ENCODE data around the gene IMP4.

IMP4 gene

DNA sequence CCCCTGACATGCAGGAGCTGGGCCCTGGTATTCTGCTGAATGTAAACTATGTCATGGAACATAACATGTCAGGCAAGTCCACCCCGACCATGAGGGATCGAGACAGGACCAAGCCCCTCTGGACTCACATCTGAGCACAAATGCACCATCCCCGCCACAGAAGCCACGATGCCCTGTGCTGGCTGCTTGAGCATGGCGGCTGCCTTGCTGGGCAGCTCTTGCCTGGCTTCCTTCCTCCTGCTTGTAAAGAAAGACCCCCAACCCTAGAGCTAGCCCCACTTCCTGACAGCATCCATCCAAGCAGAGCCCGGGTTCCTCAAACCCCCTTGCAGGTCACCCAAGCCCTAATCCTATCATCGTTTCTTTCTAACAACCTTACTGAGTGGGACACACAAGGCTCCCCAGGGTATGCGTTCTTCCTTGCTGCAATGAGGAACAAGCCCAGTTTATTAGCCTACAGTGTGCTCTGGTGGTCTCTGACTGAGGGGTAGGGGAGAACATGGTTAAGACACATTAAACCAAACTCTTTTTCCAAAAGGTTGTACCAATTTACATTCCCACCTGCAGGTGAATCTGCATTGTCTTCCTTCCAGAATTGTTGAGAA is 39.7 kb downstream of the IMP4 start:
- H3K9me3 ChIP-seq (ENCODE audit: insufficient read depth, low read depth, low read length) = no peaks in the 10 kb centered on the region
- no peak overlapping the region for H3K27ac ChIP-seq (ENCODE audit: low read length)
- H3K27me3 ChIP-seq (ENCODE audit: insufficient read depth, low read length) = no peaks in the 10 kb centered on the region
- H3K4me3 ChIP-seq (ENCODE audit: low read length) = no peak overlapping the region
- no peak overlapping the region for H3K9ac ChIP-seq (ENCODE audit: low read depth, low read length)
- no peaks in the 10 kb centered on the region for H3K36me3 ChIP-seq (ENCODE audit: insufficient read depth, low read depth, low read length)
- peaks cover 3% of the 10 kb centered on the region; the same call in 1 of the 2 replicates for H3K4me1 ChIP-seq (ENCODE audit: insufficient read depth, low read length)

DNA sequence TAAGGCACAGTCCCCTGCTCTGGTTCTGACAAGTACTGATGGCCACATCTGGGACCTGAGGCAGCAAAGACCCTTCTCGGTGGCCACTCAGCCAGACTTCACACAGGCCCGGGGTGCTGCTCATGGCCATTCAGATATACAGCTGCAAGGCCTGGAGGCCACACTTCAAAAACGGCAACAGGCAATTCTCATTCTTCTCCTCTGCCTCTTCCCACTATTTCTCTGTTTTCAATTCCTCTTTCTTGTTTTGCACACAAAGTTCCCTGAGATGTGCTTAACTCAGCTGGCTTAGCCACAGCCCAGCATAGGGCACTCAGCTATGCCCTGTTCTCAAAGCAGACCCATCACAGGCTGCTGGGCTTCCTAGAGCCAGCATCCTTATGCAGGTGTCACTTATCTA is 43.0 kb downstream of the IMP4 start:
- no peaks in the 10 kb centered on the region for H3K9me3 ChIP-seq (ENCODE audit: insufficient read depth, low read depth, low read length)
- no peak overlapping the region for H3K27ac ChIP-seq (ENCODE audit: low read length)
- H3K4me1 ChIP-seq (ENCODE audit: insufficient read depth, low read length) = peaks cover 9% of the 10 kb centered on the region; the same call in 1 of the 2 replicates
- H3K27me3 ChIP-seq (ENCODE audit: insufficient read depth, low read length) = no peaks in the 10 kb centered on the region; the same call in none of the 2 replicates
- no peaks in the 10 kb centered on the region for H3K36me3 ChIP-seq (ENCODE audit: insufficient read depth, low read depth, low read length)
- no peak overlapping the region for H3K4me3 ChIP-seq (ENCODE audit: low read length)
- no peak overlapping the region for H3K9ac ChIP-seq (ENCODE audit: low read depth, low read length)

- no peaks in the 10 kb centered on the region for H3K9me3 ChIP-seq (ENCODE audit: insufficient read depth, low read depth, low read length)
- peaks cover 5% of the 10 kb centered on the region for H3K27me3 ChIP-seq (ENCODE audit: insufficient read depth, low read length)
- no peaks in the 10 kb centered on the region for H3K36me3 ChIP-seq (ENCODE audit: insufficient read depth, low read depth, low read length)
- no peak overlapping the region for H3K4me3 ChIP-seq (ENCODE audit: low read length)
- H3K9ac ChIP-seq (ENCODE audit: low read depth, low read length) = no peak overlapping the region
- peaks cover 10% of the 10 kb centered on the region; the same call in 1 of the 2 replicates for H3K4me1 ChIP-seq (ENCODE audit: insufficient read depth, low read length)
- no peak overlapping the region for H3K27ac ChIP-seq (ENCODE audit: low read length)
Observed at GRCh38 chr2:130387071-130387400, 44.3 kb downstream of the IMP4 start.

- Histone ChIP-seq H3K4me1 (ENCODE audit: insufficient read depth, low read length) (peaks cover 13% of the 10 kb centered on the region), H3K27me3 (ENCODE audit: insufficient read depth, low read length) (peaks cover 9% of the 10 kb centered on the region), H3K4me3 (ENCODE audit: low read length) (no peak overlapping the region), H3K9ac (ENCODE audit: low read depth, low read length) (no peak overlapping the region), H3K27ac (ENCODE audit: low read length) (no peak overlapping the region), H3K9me3 (ENCODE audit: insufficient read depth, low read depth, low read length) (no peaks in the 10 kb centered on the region), H3K36me3 (ENCODE audit: insufficient read depth, low read depth, low read length) (no peaks in the 10 kb centered on the region)
Observed at GRCh38 chr2:130387804-130388203, 45.1 kb downstream of the IMP4 start.

- peaks cover 13% of the 10 kb centered on the region for H3K4me1 ChIP-seq (ENCODE audit: insufficient read depth, low read length)
- no peaks in the 10 kb centered on the region for H3K9me3 ChIP-seq (ENCODE audit: insufficient read depth, low read depth, low read length)
- H3K9ac ChIP-seq (ENCODE audit: low read depth, low read length) = no peak overlapping the region
- no peak overlapping the region for H3K27ac ChIP-seq (ENCODE audit: low read length)
- no peak overlapping the region for H3K4me3 ChIP-seq (ENCODE audit: low read length)
- no peaks in the 10 kb centered on the region for H3K36me3 ChIP-seq (ENCODE audit: insufficient read depth, low read depth, low read length)
- peaks cover 14% of the 10 kb centered on the region for H3K27me3 ChIP-seq (ENCODE audit: insufficient read depth, low read length)
Observed at GRCh38 chr2:130388221-130388907, 45.7 kb downstream of the IMP4 start.

- Histone ChIP-seq H3K4me1 (ENCODE audit: insufficient read depth, low read length) (peaks cover 13% of the 10 kb centered on the region), H3K27ac (ENCODE audit: low read length) (no peak overlapping the region), H3K27me3 (ENCODE audit: insufficient read depth, low read length) (peaks cover 14% of the 10 kb centered on the region), H3K9ac (ENCODE audit: low read depth, low read length) (no peak overlapping the region), H3K9me3 (ENCODE audit: insufficient read depth, low read depth, low read length) (no peaks in the 10 kb centered on the region), H3K36me3 (ENCODE audit: insufficient read depth, low read depth, low read length) (no peaks in the 10 kb centered on the region), H3K4me3 (ENCODE audit: low read length) (no peak overlapping the region)
Observed at GRCh38 chr2:130389358-130389757, 46.7 kb downstream of the IMP4 start.

DNA sequence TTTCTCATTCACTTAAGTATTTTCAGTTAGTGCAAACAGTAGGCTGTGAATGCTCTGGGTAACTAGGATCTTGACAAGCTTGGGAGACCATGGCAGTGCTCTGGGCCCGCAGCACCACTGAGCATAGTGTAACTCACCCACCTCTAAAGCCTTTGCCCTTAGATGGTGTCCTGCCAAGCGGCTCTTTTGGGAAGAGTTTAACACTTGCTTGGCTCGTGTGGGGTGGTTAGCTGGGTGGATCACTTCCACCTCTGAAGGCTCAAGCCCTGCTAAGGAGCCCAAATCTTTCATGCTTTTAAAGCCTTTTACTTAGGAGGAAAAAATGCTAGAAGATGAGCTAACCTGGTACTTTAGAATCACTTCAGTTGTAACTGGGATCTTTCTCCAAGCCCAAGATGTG is 47.1 kb downstream of the IMP4 start:
- Histone ChIP-seq H3K9ac (ENCODE audit: low read depth, low read length) (no peak overlapping the region), H3K9me3 (ENCODE audit: insufficient read depth, low read depth, low read length) (no peaks in the 10 kb centered on the region), H3K27me3 (ENCODE audit: insufficient read depth, low read length) (peaks cover 14% of the 10 kb centered on the region), H3K4me3 (ENCODE audit: low read length) (no peak overlapping the region), H3K4me1 (ENCODE audit: insufficient read depth, low read length) (peaks cover 13% of the 10 kb centered on the region), H3K36me3 (ENCODE audit: insufficient read depth, low read depth, low read length) (no peaks in the 10 kb centered on the region), H3K27ac (ENCODE audit: low read length) (no peak overlapping the region)

GRCh38 chr2:130390460-130391057 is 47.9 kb downstream of the IMP4 start:
- Histone ChIP-seq H3K4me1 (ENCODE audit: insufficient read depth, low read length) (peaks cover 13% of the 10 kb centered on the region), H3K9ac (ENCODE audit: low read depth, low read length) (no peak overlapping the region), H3K27me3 (ENCODE audit: insufficient read depth, low read length) (peaks cover 14% of the 10 kb centered on the region), H3K9me3 (ENCODE audit: insufficient read depth, low read depth, low read length) (no peaks in the 10 kb centered on the region), H3K36me3 (ENCODE audit: insufficient read depth, low read depth, low read length) (no peaks in the 10 kb centered on the region), H3K27ac (ENCODE audit: low read length) (no peak overlapping the region), H3K4me3 (ENCODE audit: low read length) (peak overlapping the region; percentile 79)

GRCh38 chr2:130391058-130391871 is 48.6 kb downstream of the IMP4 start:
- Histone ChIP-seq H3K9ac (ENCODE audit: low read depth, low read length) (peak overlapping the region; percentile 56; the same call in 1 of the 2 replicates), H3K4me3 (ENCODE audit: low read length) (peak overlapping the region; percentile 79), H3K9me3 (ENCODE audit: insufficient read depth, low read depth, low read length) (no peaks in the 10 kb centered on the region), H3K36me3 (ENCODE audit: insufficient read depth, low read depth, low read length) (no peaks in the 10 kb centered on the region), H3K4me1 (ENCODE audit: insufficient read depth, low read length) (peaks cover 13% of the 10 kb centered on the region), H3K27ac (ENCODE audit: low read length) (no peak overlapping the region), H3K27me3 (ENCODE audit: insufficient read depth, low read length) (peaks cover 14% of the 10 kb centered on the region)

DNA sequence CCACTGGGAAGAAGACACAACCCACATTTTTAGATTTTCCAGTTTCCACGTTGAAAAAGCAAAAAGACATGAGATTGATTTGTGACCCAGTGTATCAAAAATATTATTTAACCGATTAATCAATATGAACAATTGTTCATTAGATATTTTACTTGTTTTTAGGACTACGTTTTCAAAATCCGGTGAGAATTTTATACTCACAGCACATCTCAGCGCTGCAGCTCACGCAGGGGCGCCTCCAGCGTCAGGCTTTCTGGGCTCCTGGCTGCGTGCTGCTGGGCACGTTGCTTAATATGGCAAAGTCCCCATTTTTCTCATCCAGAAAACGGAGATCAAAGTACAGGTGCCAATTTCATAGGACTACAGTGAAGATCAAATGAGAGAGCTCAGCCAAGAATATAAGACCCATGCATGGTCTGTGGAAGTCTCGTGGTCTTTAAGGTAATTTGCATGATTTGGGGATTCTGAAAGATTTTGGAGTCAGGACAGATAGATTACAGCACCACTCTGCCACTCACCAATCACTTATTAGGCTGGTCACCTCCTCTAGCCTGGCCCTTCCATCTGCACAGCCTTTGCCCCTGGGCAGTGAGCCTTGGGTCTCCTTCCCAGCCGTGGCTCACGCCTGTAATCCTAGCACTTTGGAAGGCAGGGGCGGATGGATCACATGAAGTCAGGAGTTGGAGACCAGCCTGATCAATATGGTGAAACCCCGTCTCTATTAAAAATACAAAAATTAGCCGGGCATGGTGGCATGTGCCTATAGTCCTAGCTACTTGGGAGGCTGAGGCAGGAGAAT is 49.4 kb downstream of the IMP4 start:
- Histone ChIP-seq H3K4me3 (ENCODE audit: low read length) (peak overlapping the region; percentile 79), H3K27ac (ENCODE audit: low read length) (no peak overlapping the region), H3K27me3 (ENCODE audit: insufficient read depth, low read length) (peaks cover 14% of the 10 kb centered on the region), H3K4me1 (ENCODE audit: insufficient read depth, low read length) (peaks cover 13% of the 10 kb centered on the region), H3K9me3 (ENCODE audit: insufficient read depth, low read depth, low read length) (no peaks in the 10 kb centered on the region), H3K36me3 (ENCODE audit: insufficient read depth, low read depth, low read length) (no peaks in the 10 kb centered on the region), H3K9ac (ENCODE audit: low read depth, low read length) (peak overlapping the region; percentile 56; the same call in 1 of the 2 replicates)

DNA sequence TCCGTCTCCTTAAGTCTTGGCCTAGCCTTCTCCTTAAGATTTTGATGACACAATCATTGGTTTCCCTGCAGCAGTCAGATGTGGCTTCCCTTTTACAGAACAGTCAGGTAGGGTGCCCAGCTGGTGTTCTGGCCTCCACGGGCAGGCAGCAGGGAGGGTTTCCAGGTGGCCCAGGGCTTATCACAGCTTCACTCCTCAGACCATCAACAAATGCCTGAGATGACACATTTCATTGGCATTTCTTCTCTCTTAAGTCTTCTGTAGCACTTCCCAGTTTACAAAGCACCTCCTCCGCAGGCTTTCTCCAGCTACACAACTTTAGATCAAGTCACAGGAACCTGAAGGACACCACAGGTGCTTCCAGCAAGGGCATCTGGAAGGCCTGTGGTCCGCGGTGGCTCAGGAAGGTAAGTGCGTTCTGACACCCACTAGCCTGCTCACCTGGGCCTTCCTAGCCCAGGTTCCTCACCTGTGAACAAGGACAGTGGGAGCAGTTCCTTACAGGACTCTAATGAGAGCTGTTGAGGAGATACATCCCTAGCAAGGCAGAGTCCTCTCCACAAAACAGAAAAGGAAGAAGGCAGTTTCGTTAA is 50.7 kb downstream of the IMP4 start:
- Histone ChIP-seq H3K9ac (ENCODE audit: low read depth, low read length) (no peak overlapping the region), H3K27ac (ENCODE audit: low read length) (no peak overlapping the region), H3K9me3 (ENCODE audit: insufficient read depth, low read depth, low read length) (no peaks in the 10 kb centered on the region), H3K4me3 (ENCODE audit: low read length) (no peak overlapping the region), H3K27me3 (ENCODE audit: insufficient read depth, low read length) (peaks cover 14% of the 10 kb centered on the region), H3K4me1 (ENCODE audit: insufficient read depth, low read length) (peaks cover 3% of the 10 kb centered on the region), H3K36me3 (ENCODE audit: insufficient read depth, low read depth, low read length) (no peaks in the 10 kb centered on the region)

Measured in iPS-20b (cell line).